OCI-LY3 (cell line): Measurements from ENCODE around the gene USPL1.

ENCODE experiments used
- H2AFZ ChIP-seq: fragments of 200-600, 300-600 bp; shearing (Covaris generic); 2 replicates; pipeline ENCODE4 v1.6.0; 2014; ENCODE audit warnings: antibody characterized with exemption, low read depth, low read length
- H3K27ac ChIP-seq: fragments of 200-600, 300-600 bp; sonication (generic); 2 replicates; pipeline ENCODE4 v1.5.1; 2014; ENCODE audit warnings: mild to moderate bottlenecking, low read length, moderate library complexity, mixed read lengths
- H3K27me3 ChIP-seq: fragments of 200-600, 300-600 bp; sonication (generic); 2 replicates; pipeline ENCODE4 v1.6.1; 2014; ENCODE audit warnings: low read depth, low read length, mixed read lengths
- H3K36me3 ChIP-seq: fragments of 200-600, 300-600 bp; sonication (generic); replicated peaks from 2 replicates; pipeline ENCODE3; 2014; ENCODE audit warnings: low read depth, low read length, mixed read lengths
- H3K4me1 ChIP-seq: fragments of 300-600, 200-600 bp; sonication (generic); 2 replicates; pipeline ENCODE4 v1.6.1; 2014; ENCODE audit warnings: low read length, mixed read lengths
- H3K4me2 ChIP-seq: fragments of 200-600, 300-600 bp; sonication (generic); 2 replicates; pipeline ENCODE4 v1.6.1; 2014; ENCODE audit warnings: low read length, mixed read lengths
- H3K4me3 ChIP-seq: fragments of 300-600, 200-600 bp; sonication (generic); 2 replicates; pipeline ENCODE4 v1.5.1; 2014; ENCODE audit warnings: antibody characterized with exemption, mild to moderate bottlenecking, low read length, moderate library complexity
- H3K79me2 ChIP-seq: fragments of 300-600, 200-600 bp; shearing (Covaris generic); 2 replicates; pipeline ENCODE4 v1.6.1; 2014; ENCODE audit warnings: mild to moderate bottlenecking, low read length, mixed read lengths
- H3K9ac ChIP-seq: fragments of 300-600, 200-600 bp; shearing (Covaris generic); 2 replicates; pipeline ENCODE4 v1.6.0; 2014; ENCODE audit warnings: mild to moderate bottlenecking, low read length, moderate library complexity
- H3K9me3 ChIP-seq: fragments of 200-600, 300-600 bp; shearing (Covaris generic); 2 replicates; pipeline ENCODE4 v1.6.1; 2014; ENCODE audit warnings: low read length, mixed read lengths; ENCODE audit not compliant: insufficient read depth
- H4K20me1 ChIP-seq: fragments of 200-600, 300-600 bp; sonication (generic); 2 replicates; pipeline ENCODE4 v1.6.1; 2016; ENCODE audit warnings: low read length, mixed read lengths; ENCODE audit not compliant: insufficient read depth
- CTCF ChIP-seq: fragments of 200-600, 300-600 bp; sonication (generic); IDR thresholded peaks from 2 replicates; pipeline ENCODE4 v1.5.1; 2014; ENCODE audit warnings: antibody characterized with exemption, low read length, low read depth
- EZH2phosphoT487 ChIP-seq: fragments of 200-600 bp; shearing (Covaris generic); IDR thresholded peaks from 2 replicates; pipeline ENCODE4 v1.6.1; 2018; ENCODE audit warnings: antibody characterized with exemption, mixed run types, low read depth

Gene USPL1

GRCh38 chr13:30665638-30666037 lies 47.9 kb downstream of the USPL1 start:
- TF ChIP-seq EZH2phosphoT487 (no peak), CTCF (no peak)
- no peaks in the 10 kb centered on the region for H3K36me3 ChIP-seq
- no peaks in the 10 kb centered on the region for H4K20me1 ChIP-seq
- no peak overlapping the region for H3K4me2 ChIP-seq
- H3K27me3 ChIP-seq = no peaks in the 10 kb centered on the region
- no peaks in the 10 kb centered on the region for H3K79me2 ChIP-seq
- H3K27ac ChIP-seq = no peak overlapping the region
- no peak overlapping the region for H3K4me3 ChIP-seq
- no peak overlapping the region for H2AFZ ChIP-seq
- H3K9ac ChIP-seq = no peak overlapping the region
- peaks cover 11% of the 10 kb centered on the region for H3K4me1 ChIP-seq
- H3K9me3 ChIP-seq = no peaks in the 10 kb centered on the region

GRCh38 chr13:30666113-30666512 lies 48.4 kb downstream of the USPL1 start:
- H3K4me3 ChIP-seq = no peak overlapping the region
- H3K4me2 ChIP-seq = no peak overlapping the region
- no peaks in the 10 kb centered on the region for H3K27me3 ChIP-seq
- no peaks in the 10 kb centered on the region for H3K9me3 ChIP-seq
- no peaks in the 10 kb centered on the region for H3K79me2 ChIP-seq
- TF ChIP-seq EZH2phosphoT487 = no peak
- no peak for TF ChIP-seq CTCF
- no peaks in the 10 kb centered on the region for H4K20me1 ChIP-seq
- H3K27ac ChIP-seq = no peak overlapping the region
- H3K4me1 ChIP-seq = peaks cover 11% of the 10 kb centered on the region
- no peak overlapping the region for H2AFZ ChIP-seq
- H3K9ac ChIP-seq = no peak overlapping the region
- H3K36me3 ChIP-seq = no peaks in the 10 kb centered on the region

GRCh38 chr13:30667014-30667413 lies 49.3 kb downstream of the USPL1 start:
- Histone ChIP-seq H3K4me2 (no peak overlapping the region), H3K4me1 (peaks cover 8% of the 10 kb centered on the region), H3K36me3 (no peaks in the 10 kb centered on the region), H3K4me3 (no peak overlapping the region), H3K27ac (no peak overlapping the region), H3K79me2 (no peaks in the 10 kb centered on the region), H4K20me1 (no peaks in the 10 kb centered on the region), H3K27me3 (no peaks in the 10 kb centered on the region), H3K9ac (no peak overlapping the region), H2AFZ (no peak overlapping the region), H3K9me3 (no peaks in the 10 kb centered on the region)
- no peak for TF ChIP-seq CTCF
- TF ChIP-seq EZH2phosphoT487 = no peak

GRCh38 chr13:30668312-30668711 lies 50.6 kb downstream of the USPL1 start:
- H3K4me1 ChIP-seq = peaks cover 2% of the 10 kb centered on the region; the same call in 1 of the 2 replicates
- no peak for TF ChIP-seq CTCF
- TF ChIP-seq EZH2phosphoT487 = no peak

More at GRCh38 chr13:30668312-30668711, 50.6 kb downstream of the USPL1 start:
- Histone ChIP-seq H2AFZ (no peak overlapping the region), H3K27ac (no peak overlapping the region), H3K27me3 (no peaks in the 10 kb centered on the region), H4K20me1 (no peaks in the 10 kb centered on the region), H3K4me3 (no peak overlapping the region), H3K36me3 (no peaks in the 10 kb centered on the region), H3K9ac (no peak overlapping the region), H3K9me3 (no peaks in the 10 kb centered on the region), H3K79me2 (no peaks in the 10 kb centered on the region), H3K4me2 (no peak overlapping the region)
